ENCODE results near the gene MT1E. TPM values are rescaled to one million over a fixed set of nuclear protein-coding genes. Genes with fewer than 3 reads are reported as not detected.
"Not testable (repeated sequence)": the region's sequence is repeated elsewhere in the genome, so short reads cannot be mapped to it uniquely, and the experiment has no call there.

Gene MT1E
- total RNA-seq, 1 donor = 105 TPM

DNA sequence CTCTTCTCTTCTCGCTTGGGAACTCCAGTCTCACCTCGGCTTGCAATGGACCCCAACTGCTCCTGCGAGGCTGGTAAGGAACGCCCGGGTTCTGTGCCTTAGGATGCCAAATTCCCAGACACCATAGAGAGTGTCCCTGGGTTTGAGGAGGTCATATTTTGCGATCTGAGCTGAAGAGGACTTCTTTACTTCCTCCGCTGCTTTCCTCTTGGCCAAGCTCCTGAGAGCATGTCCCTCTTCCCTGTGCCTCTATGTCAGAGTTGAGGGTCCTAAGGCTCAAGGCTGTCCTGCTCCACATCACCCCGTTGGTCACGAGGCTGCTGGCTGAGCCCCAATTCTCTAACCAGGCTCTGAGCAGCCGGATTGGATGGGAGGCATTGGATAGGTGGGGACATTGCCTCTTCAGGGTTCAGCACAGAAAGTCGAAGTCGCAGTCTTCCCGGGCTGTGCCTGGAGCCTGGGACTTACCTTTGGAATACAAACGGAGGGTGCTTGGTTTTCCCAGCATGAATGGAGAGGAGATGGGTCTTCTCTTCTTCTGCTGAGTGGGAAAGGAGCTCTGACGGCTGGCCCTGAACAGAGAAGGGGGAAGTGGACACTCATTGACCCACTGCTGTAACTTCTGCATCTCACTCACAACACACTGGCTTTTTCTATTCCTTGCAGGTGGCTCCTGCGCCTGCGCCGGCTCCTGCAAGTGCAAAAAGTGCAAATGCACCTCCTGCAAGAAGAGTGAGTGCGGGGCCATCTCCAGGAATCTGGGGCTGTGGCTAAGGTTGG is 44.4 kb downstream of the MT1E start:
- H3K4me1 ChIP-seq (ENCODE audit: insufficient read depth, low read length) = peaks cover 4% of the 10 kb centered on the region
- H3K27ac ChIP-seq (ENCODE audit: low read depth, low read length) = no peak overlapping the region
- H3K4me2 ChIP-seq (ENCODE audit: insufficient read depth, low read length) = no peak overlapping the region
- H4K20me1 ChIP-seq (ENCODE audit: insufficient read depth, low read length) = no peaks in the 10 kb centered on the region
- H3K36me3 ChIP-seq (ENCODE audit: insufficient read depth, low read length) = no peaks in the 10 kb centered on the region
- DNase-seq (ENCODE audit: insufficient read length, low spot score, missing footprints) = no peak
- H3K9me3 ChIP-seq (ENCODE audit: low read depth, low read length) = no peaks in the 10 kb centered on the region
- H3K4me3 ChIP-seq (ENCODE audit: insufficient read depth, low read length) = no peak overlapping the region
- TF ChIP-seq, protein P1, sequence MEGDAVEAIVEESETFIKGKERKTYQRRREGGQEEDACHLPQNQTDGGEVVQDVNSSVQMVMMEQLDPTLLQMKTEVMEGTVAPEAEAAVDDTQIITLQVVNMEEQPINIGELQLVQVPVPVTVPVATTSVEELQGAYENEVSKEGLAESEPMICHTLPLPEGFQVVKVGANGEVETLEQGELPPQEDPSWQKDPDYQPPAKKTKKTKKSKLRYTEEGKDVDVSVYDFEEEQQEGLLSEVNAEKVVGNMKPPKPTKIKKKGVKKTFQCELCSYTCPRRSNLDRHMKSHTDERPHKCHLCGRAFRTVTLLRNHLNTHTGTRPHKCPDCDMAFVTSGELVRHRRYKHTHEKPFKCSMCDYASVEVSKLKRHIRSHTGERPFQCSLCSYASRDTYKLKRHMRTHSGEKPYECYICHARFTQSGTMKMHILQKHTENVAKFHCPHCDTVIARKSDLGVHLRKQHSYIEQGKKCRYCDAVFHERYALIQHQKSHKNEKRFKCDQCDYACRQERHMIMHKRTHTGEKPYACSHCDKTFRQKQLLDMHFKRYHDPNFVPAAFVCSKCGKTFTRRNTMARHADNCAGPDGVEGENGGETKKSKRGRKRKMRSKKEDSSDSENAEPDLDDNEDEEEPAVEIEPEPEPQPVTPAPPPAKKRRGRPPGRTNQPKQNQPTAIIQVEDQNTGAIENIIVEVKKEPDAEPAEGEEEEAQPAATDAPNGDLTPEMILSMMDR (IDR thresholded peaks at IDR 0.05; ENCODE audit: extremely low read depth, low read depth, low read length) = no peak
- H3K79me2 ChIP-seq (ENCODE audit: insufficient read depth, low read length) = no peaks in the 10 kb centered on the region
- H3K27me3 ChIP-seq (ENCODE audit: insufficient read depth, low read length) = peaks cover 50% of the 10 kb centered on the region
- no peak overlapping the region for H2AFZ ChIP-seq (ENCODE audit: low read length)

DNA sequence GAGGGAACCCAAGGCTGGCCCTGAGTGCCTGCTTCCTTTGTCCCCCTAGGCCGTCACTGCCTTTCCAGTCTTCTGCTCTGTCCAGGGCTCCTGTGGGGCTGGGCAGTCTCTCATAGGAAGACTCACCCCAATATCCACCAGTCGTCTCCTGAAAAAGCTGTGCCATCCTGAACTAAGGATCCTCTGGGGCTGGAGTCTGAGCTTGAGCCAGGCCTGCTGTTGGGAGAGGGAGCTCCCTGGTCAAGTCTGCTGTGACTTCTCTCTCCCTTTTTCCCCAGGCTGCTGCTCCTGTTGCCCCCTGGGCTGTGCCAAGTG is 45.0 kb downstream of the MT1E start:
- Histone ChIP-seq H3K36me3 (ENCODE audit: insufficient read depth, low read length) (no peaks in the 10 kb centered on the region), H4K20me1 (ENCODE audit: insufficient read depth, low read length) (no peaks in the 10 kb centered on the region), H3K4me3 (ENCODE audit: insufficient read depth, low read length) (no peak overlapping the region), H3K27ac (ENCODE audit: low read depth, low read length) (no peak overlapping the region), H3K27me3 (ENCODE audit: insufficient read depth, low read length) (peaks cover 51% of the 10 kb centered on the region), H3K4me1 (ENCODE audit: insufficient read depth, low read length) (peaks cover 4% of the 10 kb centered on the region), H3K4me2 (ENCODE audit: insufficient read depth, low read length) (no peak overlapping the region), H3K9me3 (ENCODE audit: low read depth, low read length) (no peaks in the 10 kb centered on the region), H3K79me2 (ENCODE audit: insufficient read depth, low read length) (no peaks in the 10 kb centered on the region), H2AFZ (ENCODE audit: low read length) (no peak overlapping the region)
- no peak for DNase-seq (ENCODE audit: insufficient read length, low spot score, missing footprints)
- TF ChIP-seq, protein P1 (IDR thresholded peaks at IDR 0.05; ENCODE audit: extremely low read depth, low read depth, low read length) = no peak

DNA sequence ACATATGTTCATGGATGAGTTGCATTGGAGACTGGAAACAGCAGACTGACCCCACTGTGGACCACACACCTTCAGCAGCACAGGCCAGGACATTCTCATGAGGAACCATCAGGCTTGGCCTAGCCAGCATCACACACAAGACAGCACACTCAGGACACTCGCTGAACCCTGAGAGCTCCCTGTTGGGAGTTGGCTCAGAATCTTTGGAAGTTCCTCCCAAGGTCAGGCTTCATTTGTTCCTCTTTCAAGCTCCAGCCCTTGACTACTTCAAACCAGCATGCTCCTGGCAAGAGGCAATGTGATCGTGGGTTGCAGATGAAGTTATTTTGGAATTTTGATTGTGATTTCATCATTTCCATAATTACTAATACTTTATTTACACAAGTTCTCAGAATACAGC is 46.1 kb downstream of the MT1E start:
- not testable (repeated sequence) for H3K79me2 ChIP-seq (ENCODE audit: insufficient read depth, low read length); H2AFZ ChIP-seq (ENCODE audit: low read length); H4K20me1 ChIP-seq (ENCODE audit: insufficient read depth, low read length); H3K4me1 ChIP-seq (ENCODE audit: insufficient read depth, low read length); H3K36me3 ChIP-seq (ENCODE audit: insufficient read depth, low read length); H3K27ac ChIP-seq (ENCODE audit: low read depth, low read length); H3K4me2 ChIP-seq (ENCODE audit: insufficient read depth, low read length); DNase-seq (ENCODE audit: insufficient read length, low spot score, missing footprints); H3K4me3 ChIP-seq (ENCODE audit: insufficient read depth, low read length); H3K9me3 ChIP-seq (ENCODE audit: low read depth, low read length)
- H3K27me3 ChIP-seq (ENCODE audit: insufficient read depth, low read length) = peaks cover 55% of the 10 kb centered on the region

DNA sequence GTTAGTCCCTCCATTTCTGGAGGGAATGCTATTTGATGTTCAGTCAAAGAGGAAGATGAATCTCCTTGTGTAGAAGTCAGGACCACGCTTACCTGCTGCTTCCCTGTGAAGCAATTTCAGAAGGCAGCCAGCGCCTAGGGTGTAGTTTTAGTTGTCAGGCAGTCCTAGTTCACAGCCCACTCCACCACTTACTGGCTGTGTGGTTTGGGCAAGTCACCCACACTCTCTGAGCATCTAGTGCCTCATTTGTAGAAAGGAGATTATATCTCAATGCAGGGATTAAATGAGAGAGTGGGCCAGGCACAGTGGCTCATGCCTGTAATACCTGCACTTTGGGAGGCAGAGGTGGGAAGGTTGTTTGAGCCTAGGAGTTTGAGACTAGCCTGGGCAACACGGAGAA is 46.6 kb downstream of the MT1E start:
- not testable (repeated sequence) for H3K79me2 ChIP-seq (ENCODE audit: insufficient read depth, low read length); H3K4me2 ChIP-seq (ENCODE audit: insufficient read depth, low read length); H3K27ac ChIP-seq (ENCODE audit: low read depth, low read length); H2AFZ ChIP-seq (ENCODE audit: low read length); H3K4me3 ChIP-seq (ENCODE audit: insufficient read depth, low read length); H3K4me1 ChIP-seq (ENCODE audit: insufficient read depth, low read length); H3K36me3 ChIP-seq (ENCODE audit: insufficient read depth, low read length); H3K9me3 ChIP-seq (ENCODE audit: low read depth, low read length); H4K20me1 ChIP-seq (ENCODE audit: insufficient read depth, low read length); DNase-seq (ENCODE audit: insufficient read length, low spot score, missing footprints)
- H3K27me3 ChIP-seq (ENCODE audit: insufficient read depth, low read length) = peaks cover 56% of the 10 kb centered on the region

DNA sequence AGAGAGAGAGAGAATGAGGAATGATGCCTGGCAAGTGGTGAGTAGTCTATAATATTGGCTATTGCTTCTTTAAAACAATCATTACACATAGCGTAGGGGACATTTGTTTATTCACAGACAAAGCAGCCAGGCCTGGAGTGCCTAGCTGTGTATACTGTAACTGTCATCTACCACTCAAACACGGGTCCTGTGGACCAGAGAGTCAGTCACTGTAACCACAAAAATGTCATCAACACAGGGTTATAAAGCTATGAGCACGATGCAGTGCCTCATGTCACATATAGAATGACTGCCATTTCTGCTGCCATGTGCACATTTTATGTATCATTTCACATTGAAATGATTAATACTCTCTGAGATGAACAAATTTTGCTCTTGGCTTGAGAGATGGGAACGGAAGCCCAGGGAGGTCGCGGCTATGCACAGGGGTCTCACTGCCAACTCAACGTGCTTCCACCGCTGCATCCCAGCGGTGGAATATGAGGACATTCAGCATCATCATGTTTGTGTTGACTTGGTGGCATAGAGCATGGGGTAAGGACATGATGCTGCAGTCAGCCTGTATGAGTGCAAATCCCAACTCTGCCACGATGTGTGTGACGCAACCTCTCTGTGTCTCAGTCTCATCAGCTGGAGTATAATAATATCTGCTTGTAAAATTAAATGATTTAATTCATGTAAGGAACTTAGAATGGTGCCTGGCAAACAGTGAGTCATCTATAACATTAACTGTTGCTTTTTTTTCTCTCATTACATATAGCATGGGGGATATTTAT is 47.4 kb downstream of the MT1E start:
- no peak for DNase-seq (ENCODE audit: insufficient read length, low spot score, missing footprints)

More for the DNA sequence above, 47.4 kb downstream of the MT1E start:
- Histone ChIP-seq H3K79me2 (ENCODE audit: insufficient read depth, low read length) (no peaks in the 10 kb centered on the region), H3K4me1 (ENCODE audit: insufficient read depth, low read length) (peaks cover under 1% of the 10 kb centered on the region), H4K20me1 (ENCODE audit: insufficient read depth, low read length) (no peaks in the 10 kb centered on the region), H2AFZ (ENCODE audit: low read length) (no peak overlapping the region), H3K27me3 (ENCODE audit: insufficient read depth, low read length) (peaks cover 49% of the 10 kb centered on the region), H3K4me3 (ENCODE audit: insufficient read depth, low read length) (no peak overlapping the region), H3K9me3 (ENCODE audit: low read depth, low read length) (no peaks in the 10 kb centered on the region), H3K36me3 (ENCODE audit: insufficient read depth, low read length) (no peaks in the 10 kb centered on the region), H3K27ac (ENCODE audit: low read depth, low read length) (no peak overlapping the region), H3K4me2 (ENCODE audit: insufficient read depth, low read length) (no peak overlapping the region)
- TF ChIP-seq, protein P1 (IDR thresholded peaks at IDR 0.05; ENCODE audit: extremely low read depth, low read depth, low read length) = no peak

Measured in osteoblast (primary cell).